ENCODE measurements around the gene LZIC. TPM values are rescaled to one million over a fixed set of nuclear protein-coding genes. Genes with fewer than 3 reads are reported as not detected.

LZIC gene
- total and polyA plus RNA-seq, 9 of the 15 experiments (the other 6 are each of a cell fraction or from before 2014, with no cell fraction given): 32.9 to 109 (median 61.7) TPM

DNA sequence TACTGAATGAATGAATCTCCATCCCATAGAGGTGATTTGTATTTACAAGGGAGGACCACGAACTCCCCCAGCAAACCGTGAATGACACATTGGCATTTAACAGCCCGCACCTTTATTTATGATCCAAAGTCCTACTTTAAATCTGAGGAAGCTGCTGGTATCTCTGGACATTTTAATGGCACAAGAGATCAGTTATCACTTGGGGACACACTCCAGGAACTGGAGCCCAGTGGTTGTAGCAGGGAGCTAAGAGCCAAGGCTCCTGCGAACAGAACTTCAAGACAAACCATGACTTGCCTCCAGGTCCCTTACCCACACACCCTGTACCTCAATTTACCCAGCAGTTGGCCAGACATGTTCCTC lies 34.3 kb downstream of the LZIC start:
- Histone ChIP-seq H3K79me2 (ENCODE audit: control insufficient read depth, insufficient read depth, low read length) (peaks cover 12% of the 10 kb centered on the region), H3K4me2 (ENCODE audit: insufficient read depth, low read length) (peak overlapping the region; percentile 85), H3K4me3 (peak overlapping the region; percentile 78; the same call in 1 of the 2 replicates), H3K36me3 (ENCODE audit: control insufficient read depth, insufficient read depth, low read length) (no peaks in the 10 kb centered on the region), H3K27ac (ENCODE audit: extremely low read depth, low read depth, low read length) (no peak overlapping the region), H4K20me1 (replicated peaks; ENCODE audit: control insufficient read depth, insufficient read depth, low read length) (no peaks in the 10 kb centered on the region; the same call in 1 of the 2 replicates), H3K27me3 (ENCODE audit: control insufficient read depth in 2 of 2, insufficient read depth in 2 of 2, low read length in 2 of 2) (no peaks in the 10 kb centered on the region), H3K9me1 (ENCODE audit: control insufficient read depth, insufficient read depth, low read length) (peaks cover 3% of the 10 kb centered on the region), H3K9ac (ENCODE audit: insufficient read depth in 1 of 2, low read depth in 2 of 2, low read length in 2 of 2) (peak overlapping the region; percentile 68 to 92; a peak in 3 of 4 replicates), H3K4me1 (replicated peaks in 1 of 2; ENCODE audit: control insufficient read depth in 2 of 2, insufficient read depth in 2 of 2, low read length in 2 of 2) (peaks cover 26 to 37% of the 10 kb centered on the region in 2 experiments), H3K9me3 (replicated peaks; ENCODE audit: control insufficient read depth, insufficient read depth, low read depth, low read length) (no peaks in the 10 kb centered on the region), H2AFZ (ENCODE audit: low read depth, low read length) (0 out of 2 replicates have a peak overlapping the region, but pooled peaks have one; percentile 58)
- ChIA-PET CTCF (ENCODE audit: low intra/inter-chr PET ratio) (no interaction called here), POLR2A (interaction anchor here (0.7 to 1.8 kb wide), 3 partner anchors 10 to 22 kb away, joined by 3 to 5 read pairs (median 4); no protein-coding TSS in a partner anchor)
- TSS peak; percentile 57 for BruUV-seq (replicated peaks)
- intact Hi-C loops (cut with micrococcal nuclease): no loop called here
- ATAC-seq (no peak), DNase-seq (ENCODE audit: extremely low read depth in 1 of 4, low spot score in 3 of 4) (no peak), FAIRE-seq (no peak)
- no peak for TF ChIP-seq NFIX (CRISPR knock-in tag; IDR thresholded peaks at IDR 0.05; ENCODE audit: low read depth)
- in situ Hi-C loops (cut with MboI): no loop called here
- 10% methylated on average over 4 of the region's 4 CpGs for WGBS (ENCODE audit: insufficient coverage, low coverage, missing lambda C conversion rate)

- H3K9me3 ChIP-seq (replicated peaks; ENCODE audit: control insufficient read depth, insufficient read depth, low read depth, low read length): no peaks in the 10 kb centered on the region
- H3K79me2 ChIP-seq (ENCODE audit: control insufficient read depth, insufficient read depth, low read length): peaks cover 12% of the 10 kb centered on the region
- TF ChIP-seq SIX5 (IDR thresholded peaks at IDR 0.05; ENCODE audit: borderline replicate concordance in 1 of 2, insufficient read depth in 1 of 2, low read depth in 1 of 2, low read length in 2 of 2): 0 out of 4 replicates have a peak, but pooled peaks of 1 of the 2 experiments have one; percentile 4
- TF ChIP-seq ZC3H11A (IDR thresholded peaks at IDR 0.05; ENCODE audit: low read depth, low read length): no peak
- BruUV-seq (replicated peaks): no TSS peak
- no peak overlapping the region for H3K4me3 ChIP-seq
- peaks cover 24 to 30% of the 10 kb centered on the region in 2 experiments for H3K4me1 ChIP-seq (replicated peaks in 1 of 2; ENCODE audit: control insufficient read depth in 2 of 2, insufficient read depth in 2 of 2, low read length in 2 of 2)
- no peak overlapping the region for H2AFZ ChIP-seq (ENCODE audit: low read depth, low read length)
- no peaks in the 10 kb centered on the region for H3K36me3 ChIP-seq (ENCODE audit: control insufficient read depth, insufficient read depth, low read length)
- H3K4me2 ChIP-seq (ENCODE audit: insufficient read depth, low read length): no peak overlapping the region
- in situ Hi-C loops (cut with MboI): no loop called here
- ChIA-PET POLR2A (interaction anchor here (0.8 to 1.3 kb wide), 3 partner anchors 14 to 39 kb away, joined by 3 read pairs; no protein-coding TSS in a partner anchor), CTCF (ENCODE audit: low intra/inter-chr PET ratio) (no interaction called here)
- H3K9ac ChIP-seq (ENCODE audit: insufficient read depth in 1 of 2, low read depth in 2 of 2, low read length in 2 of 2): no peak overlapping the region; a peak in 1 of 4 replicates
- DNase-seq (ENCODE audit: extremely low read depth in 1 of 4, low spot score in 3 of 4) (no peak), FAIRE-seq (no peak), ATAC-seq (no peak)
- 75% methylated on average over 5 of the region's 5 CpGs for WGBS (ENCODE audit: insufficient coverage, low coverage, missing lambda C conversion rate)
- no peak overlapping the region for H3K27ac ChIP-seq (ENCODE audit: extremely low read depth, low read depth, low read length)
- intact Hi-C loops (cut with micrococcal nuclease): no loop called here
- H4K20me1 ChIP-seq (replicated peaks; ENCODE audit: control insufficient read depth, insufficient read depth, low read length): no peaks in the 10 kb centered on the region; the same call in 1 of the 2 replicates
- no peaks in the 10 kb centered on the region for H3K27me3 ChIP-seq (ENCODE audit: control insufficient read depth in 2 of 2, insufficient read depth in 2 of 2, low read length in 2 of 2)
- H3K9me1 ChIP-seq (ENCODE audit: control insufficient read depth, insufficient read depth, low read length): peaks cover 3% of the 10 kb centered on the region
These were observed 35.8 kb downstream of the LZIC start for GRCh38 chr1:9907441-9907840.

Data from K562 (cell line).